HepG2 (cell line): ENCODE measurements around the gene GFOD1. TPM values are rescaled to one million over a fixed set of nuclear protein-coding genes. Genes with fewer than 3 reads are reported as not detected.

Source experiments
- BRCA1 ChIP-seq: sonication (generic); formaldehyde crosslinking; IDR thresholded peaks from 2 replicates; pipeline ENCODE4 v1.4.0; 2020; ENCODE audit warnings: missing genetic modification reagents
- ELF3 ChIP-seq: IDR thresholded peaks from 2 replicates; pipeline ENCODE4 v1.6.1; 2016; ENCODE audit warnings: missing genetic modification reagents, missing compliant biosample characterization
- HNF4G ChIP-seq, 2 experiments: sonication (generic) in 1 of 2; formaldehyde crosslinking in 1 of 2; IDR thresholded peaks; 2 replicates each; pipeline versions ENCODE4 v1.4.0 to v1.6.1; 2011 to 2020; ENCODE audit warnings: borderline replicate concordance in 2 of 2, low read depth in 2 of 2, mild to moderate bottlenecking in 2 of 2, low read length in 1 of 2, missing genetic modification reagents in 1 of 2, moderate library complexity in 1 of 2
- RBM22 ChIP-seq: fragments of 200-400 bp; formaldehyde crosslinking; optimal IDR thresholded peaks from 2 replicates; pipeline ENCODE3; 2017; ENCODE audit warnings: mild to moderate bottlenecking, low read length, moderate library complexity
- TAF15 ChIP-seq: fragments of 200-400 bp; formaldehyde crosslinking; IDR thresholded peaks from one replicate; pipeline ENCODE4 v1.6.1; 2018; ENCODE audit warnings: mild to moderate bottlenecking, low read depth, low read length; ENCODE audit not compliant: poor library complexity, severe bottlenecking
- XRCC5 ChIP-seq: fragments of 200-400 bp; formaldehyde crosslinking; optimal IDR thresholded peaks from 2 replicates; pipeline ENCODE3; 2017; ENCODE audit warnings: mild to moderate bottlenecking, low read length
- ZFAT ChIP-seq: sonication (generic); formaldehyde crosslinking; conservative IDR thresholded peaks from 2 replicates; pipeline ENCODE4 v1.8.1; 2023; ENCODE audit warnings: missing genetic modification reagents, inconsistent platforms
- ZNF274 ChIP-seq: sonication (generic); formaldehyde crosslinking; IDR thresholded peaks from 2 replicates; pipeline ENCODE4 v1.5.1; 2020; ENCODE audit warnings: mild to moderate bottlenecking, missing genetic modification reagents
- ZNF280D ChIP-seq: sonication (generic); formaldehyde crosslinking; IDR thresholded peaks from 2 replicates; pipeline ENCODE4 v1.5.1; 2020; ENCODE audit warnings: mild to moderate bottlenecking, missing genetic modification reagents
- ZNF503 ChIP-seq: sonication (generic); formaldehyde crosslinking; IDR thresholded peaks from 2 replicates; pipeline ENCODE4 v1.4.0; 2020; ENCODE audit warnings: missing genetic modification reagents
- ZNF530 ChIP-seq: sonication (generic); formaldehyde crosslinking; IDR thresholded peaks from 2 replicates; pipeline ENCODE4 v1.5.0; 2020; ENCODE audit warnings: low read depth, mild to moderate bottlenecking, missing genetic modification reagents
- ZNF564 ChIP-seq: sonication (generic); formaldehyde crosslinking; IDR thresholded peaks from 2 replicates; pipeline ENCODE4 v1.8.1; 2023; ENCODE audit warnings: mild to moderate bottlenecking, missing genetic modification reagents
- ZNF609 ChIP-seq: sonication (generic); formaldehyde crosslinking; IDR thresholded peaks from 2 replicates; pipeline ENCODE4 v1.4.0; 2020; ENCODE audit warnings: mild to moderate bottlenecking, missing genetic modification reagents, borderline replicate concordance
- ZNF619 ChIP-seq: sonication (generic); formaldehyde crosslinking; IDR thresholded peaks from 2 replicates; pipeline ENCODE4 v1.4.0; 2020; ENCODE audit warnings: mild to moderate bottlenecking, missing genetic modification reagents
- polyA plus RNA-seq, 8 experiments: library from polyadenylated mRNA; depleted of rRNA in 3 of 8; stranded (reverse) in 7 of 8; unstranded in 1 of 8; fragments of >200 nt; fragmentation: Illumina TruSeq in 4 of 8; extraction: Trizol in 4 of 8; gene quantifications; 2 replicates each; pipeline versions ENCODE4 v1.2.1 to v1.2.3, GENCODE V29; 2011 to 2016; ENCODE audit warnings: low read depth in 4 of 8, missing spikeins in 1 of 8, mixed read lengths in 1 of 8; ENCODE audit not compliant: insufficient read depth in 1 of 8
- total RNA-seq, 5 experiments: library from RNA; depleted of rRNA; stranded (reverse); fragments of >200 nt; fragmentation: Illumina TruSeq; extraction: Trizol; gene quantifications; 2 replicates each; pipeline ENCODE4 v1.2.3, GENCODE V29; 2016; ENCODE audit warnings: low read depth in 1 of 5
- TF ChIP-seq, protein P1 (sequence below): sonication (generic); formaldehyde crosslinking; IDR thresholded peaks from 2 replicates; pipeline ENCODE4 v1.4.0; 2020; ENCODE audit warnings: missing genetic modification reagents

GFOD1 gene
- total and polyA plus RNA-seq, 2 of the 13 experiments (the other 11 are each of a cell fraction or from before 2014, with no cell fraction given), result 1.9 to 6.4 TPM

GRCh38 chr6:13328076-13328874 lies 159.1 kb downstream of the GFOD1 start, which contains the start of gene TBC1D7 (continued):
- TF ChIP-seq ZNF609 (CRISPR knock-in tag) (no peak), ELF3 (CRISPR knock-in tag) (peak; percentile 86), ZNF274 (CRISPR knock-in tag) (peak; percentile 54), BRCA1 (no peak), ZNF564 (CRISPR knock-in tag) (no peak), TAF15 (peak; percentile 93), XRCC5 (peak; percentile 54), HNF4G (IDR thresholded peaks at IDR 0.05; ENCODE audit: borderline replicate concordance, low read depth, low read length) (no peak; the same call in 1 of the 2 replicates), HNF4G (CRISPR knock-in tag; IDR thresholded peaks at IDR 0.05; ENCODE audit: borderline replicate concordance, low read depth) (no peak), ZNF280D (CRISPR knock-in tag) (no peak), ZNF530 (no peak), ZNF619 (no peak), ZFAT (CRISPR knock-in tag) (no peak), ZNF503 (CRISPR knock-in tag) (no peak; the same call in 1 of the 2 replicates), RBM22 (no peak)
- TF ChIP-seq, protein P1, sequence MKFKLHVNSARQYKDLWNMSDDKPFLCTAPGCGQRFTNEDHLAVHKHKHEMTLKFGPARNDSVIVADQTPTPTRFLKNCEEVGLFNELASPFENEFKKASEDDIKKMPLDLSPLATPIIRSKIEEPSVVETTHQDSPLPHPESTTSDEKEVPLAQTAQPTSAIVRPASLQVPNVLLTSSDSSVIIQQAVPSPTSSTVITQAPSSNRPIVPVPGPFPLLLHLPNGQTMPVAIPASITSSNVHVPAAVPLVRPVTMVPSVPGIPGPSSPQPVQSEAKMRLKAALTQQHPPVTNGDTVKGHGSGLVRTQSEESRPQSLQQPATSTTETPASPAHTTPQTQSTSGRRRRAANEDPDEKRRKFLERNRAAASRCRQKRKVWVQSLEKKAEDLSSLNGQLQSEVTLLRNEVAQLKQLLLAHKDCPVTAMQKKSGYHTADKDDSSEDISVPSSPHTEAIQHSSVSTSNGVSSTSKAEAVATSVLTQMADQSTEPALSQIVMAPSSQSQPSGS, result no peak; the same call in 1 of the 2 replicates
